GM19372 (cell line): Measurements from ENCODE around the gene AHNAK.
A peak's percentile ranks its signal among the peaks of the same experiment; 100 is the strongest.
"Not testable (repeated sequence)": the region's sequence is repeated elsewhere in the genome, so short reads cannot be mapped to it uniquely, and the experiment has no call there.

ENCODE experiments used
- ATAC-seq: cut with Tn5 transposase; IDR thresholded peaks from one replicate; pipeline ENCODE4 v1.9.1; 2021; ENCODE audit warnings: mild to moderate bottlenecking, low read depth, moderate library complexity; ENCODE audit not compliant: unreplicated experiment

AHNAK gene, protein sequence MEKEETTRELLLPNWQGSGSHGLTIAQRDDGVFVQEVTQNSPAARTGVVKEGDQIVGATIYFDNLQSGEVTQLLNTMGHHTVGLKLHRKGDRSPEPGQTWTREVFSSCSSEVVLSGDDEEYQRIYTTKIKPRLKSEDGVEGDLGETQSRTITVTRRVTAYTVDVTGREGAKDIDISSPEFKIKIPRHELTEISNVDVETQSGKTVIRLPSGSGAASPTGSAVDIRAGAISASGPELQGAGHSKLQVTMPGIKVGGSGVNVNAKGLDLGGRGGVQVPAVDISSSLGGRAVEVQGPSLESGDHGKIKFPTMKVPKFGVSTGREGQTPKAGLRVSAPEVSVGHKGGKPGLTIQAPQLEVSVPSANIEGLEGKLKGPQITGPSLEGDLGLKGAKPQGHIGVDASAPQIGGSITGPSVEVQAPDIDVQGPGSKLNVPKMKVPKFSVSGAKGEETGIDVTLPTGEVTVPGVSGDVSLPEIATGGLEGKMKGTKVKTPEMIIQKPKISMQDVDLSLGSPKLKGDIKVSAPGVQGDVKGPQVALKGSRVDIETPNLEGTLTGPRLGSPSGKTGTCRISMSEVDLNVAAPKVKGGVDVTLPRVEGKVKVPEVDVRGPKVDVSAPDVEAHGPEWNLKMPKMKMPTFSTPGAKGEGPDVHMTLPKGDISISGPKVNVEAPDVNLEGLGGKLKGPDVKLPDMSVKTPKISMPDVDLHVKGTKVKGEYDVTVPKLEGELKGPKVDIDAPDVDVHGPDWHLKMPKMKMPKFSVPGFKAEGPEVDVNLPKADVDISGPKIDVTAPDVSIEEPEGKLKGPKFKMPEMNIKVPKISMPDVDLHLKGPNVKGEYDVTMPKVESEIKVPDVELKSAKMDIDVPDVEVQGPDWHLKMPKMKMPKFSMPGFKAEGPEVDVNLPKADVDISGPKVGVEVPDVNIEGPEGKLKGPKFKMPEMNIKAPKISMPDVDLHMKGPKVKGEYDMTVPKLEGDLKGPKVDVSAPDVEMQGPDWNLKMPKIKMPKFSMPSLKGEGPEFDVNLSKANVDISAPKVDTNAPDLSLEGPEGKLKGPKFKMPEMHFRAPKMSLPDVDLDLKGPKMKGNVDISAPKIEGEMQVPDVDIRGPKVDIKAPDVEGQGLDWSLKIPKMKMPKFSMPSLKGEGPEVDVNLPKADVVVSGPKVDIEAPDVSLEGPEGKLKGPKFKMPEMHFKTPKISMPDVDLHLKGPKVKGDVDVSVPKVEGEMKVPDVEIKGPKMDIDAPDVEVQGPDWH (N-terminal part only)

DNA sequence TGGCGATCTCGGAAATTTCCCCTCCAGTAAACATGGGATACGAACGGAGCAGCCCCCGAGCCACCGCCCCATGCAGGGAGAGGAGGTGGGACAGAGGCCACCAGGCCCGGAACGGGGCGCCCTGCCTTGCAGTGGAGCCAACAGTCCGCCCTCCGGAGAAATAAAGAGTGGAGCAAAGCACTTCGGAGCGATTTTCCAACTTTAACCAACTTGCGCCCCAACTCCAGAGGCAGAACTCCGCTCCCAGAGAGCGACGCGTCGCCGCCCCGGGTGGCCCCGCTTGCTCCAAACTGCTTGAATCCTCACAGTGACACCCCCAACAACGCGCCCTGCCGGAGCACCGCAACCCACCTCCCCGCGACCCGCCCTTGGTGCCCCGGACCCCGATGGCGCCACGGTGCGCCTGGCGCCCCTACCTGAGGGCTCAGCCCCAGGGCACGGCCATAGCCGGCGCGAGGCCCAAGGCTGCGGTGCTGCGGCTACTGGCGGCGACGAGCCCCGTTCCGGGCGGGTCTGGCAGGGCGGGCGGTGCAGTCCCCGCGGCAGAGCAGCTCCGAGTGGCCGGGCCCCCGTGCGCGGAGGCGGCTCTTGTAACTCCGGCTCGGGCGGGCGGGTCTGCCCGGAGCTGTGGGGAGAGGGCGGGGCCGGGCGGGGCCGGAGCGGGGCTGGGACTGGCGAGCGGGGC is at the start of gene AHNAK:
TSS of gene AHNAK (minus strand) at position 563 of the 685 bp plus-strand sequence. CDS start 10,708 bp downstream, outside the sequence.
- ATAC-seq: no peak

DNA sequence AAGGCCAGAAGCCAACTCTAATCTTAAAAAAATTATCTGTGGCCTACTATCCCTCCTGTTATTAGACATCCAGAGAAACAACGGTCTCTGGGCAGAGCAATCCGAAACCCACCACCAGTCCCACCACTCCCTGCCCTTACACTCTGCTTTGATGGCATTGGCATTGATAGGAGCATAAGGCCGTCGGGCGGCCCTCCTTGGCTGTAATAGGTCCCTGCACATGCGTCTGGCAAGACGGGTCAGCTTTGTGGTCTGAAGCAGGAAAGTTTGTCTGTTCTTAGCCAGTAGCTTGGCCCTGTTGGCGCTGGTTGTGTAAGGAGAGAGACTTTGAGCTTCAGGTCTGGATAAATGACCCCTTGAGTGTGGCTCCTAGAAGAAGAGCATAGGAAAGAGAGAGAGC is 48.5 kb upstream of the AHNAK start:
- no peak for ATAC-seq

DNA sequence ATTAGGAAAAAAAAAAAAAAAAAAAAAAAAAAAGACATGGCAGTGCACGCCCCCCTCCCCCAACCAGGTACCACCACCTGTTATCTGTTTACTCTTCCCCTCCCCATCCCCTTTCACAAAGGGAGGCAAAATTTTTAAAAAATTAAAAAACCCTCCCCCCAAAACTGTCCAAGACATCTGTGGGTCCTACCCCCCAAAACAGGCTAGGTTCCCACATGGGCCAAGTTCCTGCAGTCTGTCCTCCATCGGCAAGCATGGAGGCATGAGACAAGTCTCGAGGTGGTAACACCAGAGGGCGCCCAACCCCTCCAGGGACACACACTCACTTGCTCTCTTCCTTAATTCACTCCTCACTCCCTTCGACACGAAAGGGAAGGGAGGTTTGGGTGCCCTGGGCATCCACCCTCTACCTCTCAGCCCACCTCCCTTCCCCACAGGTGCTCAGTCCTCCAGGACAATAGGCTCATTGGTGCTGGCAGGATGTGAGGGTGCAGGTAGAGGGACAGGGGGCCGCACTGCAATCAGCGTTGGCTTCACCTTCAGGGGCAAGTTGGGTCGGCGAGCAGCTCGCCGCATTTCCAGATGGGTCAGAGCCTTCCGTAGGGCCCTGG is 46.9 kb upstream of the AHNAK start:
- ATAC-seq: no peak

DNA sequence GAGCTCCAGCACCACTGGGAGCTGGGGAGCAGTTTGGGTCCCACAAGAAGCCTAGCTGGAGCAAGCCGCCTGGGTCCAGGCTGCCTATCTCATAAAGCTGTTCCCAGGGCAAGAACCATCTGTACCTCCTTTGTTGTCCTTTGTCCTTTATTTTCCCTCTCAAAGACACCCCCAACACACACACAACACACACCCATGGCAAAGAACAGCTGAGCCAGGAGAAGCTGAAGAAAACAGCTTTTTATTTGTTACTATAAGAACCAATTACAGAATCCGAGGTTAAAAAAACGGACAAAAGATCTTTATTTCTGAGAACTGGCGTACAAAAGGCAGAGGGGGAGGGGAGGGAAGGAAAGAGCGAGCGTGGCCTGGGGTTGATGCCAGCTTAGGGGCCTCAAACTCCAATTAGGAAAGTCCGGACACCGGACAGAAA is 46.4 kb upstream of the AHNAK start:
- no peak for ATAC-seq

DNA sequence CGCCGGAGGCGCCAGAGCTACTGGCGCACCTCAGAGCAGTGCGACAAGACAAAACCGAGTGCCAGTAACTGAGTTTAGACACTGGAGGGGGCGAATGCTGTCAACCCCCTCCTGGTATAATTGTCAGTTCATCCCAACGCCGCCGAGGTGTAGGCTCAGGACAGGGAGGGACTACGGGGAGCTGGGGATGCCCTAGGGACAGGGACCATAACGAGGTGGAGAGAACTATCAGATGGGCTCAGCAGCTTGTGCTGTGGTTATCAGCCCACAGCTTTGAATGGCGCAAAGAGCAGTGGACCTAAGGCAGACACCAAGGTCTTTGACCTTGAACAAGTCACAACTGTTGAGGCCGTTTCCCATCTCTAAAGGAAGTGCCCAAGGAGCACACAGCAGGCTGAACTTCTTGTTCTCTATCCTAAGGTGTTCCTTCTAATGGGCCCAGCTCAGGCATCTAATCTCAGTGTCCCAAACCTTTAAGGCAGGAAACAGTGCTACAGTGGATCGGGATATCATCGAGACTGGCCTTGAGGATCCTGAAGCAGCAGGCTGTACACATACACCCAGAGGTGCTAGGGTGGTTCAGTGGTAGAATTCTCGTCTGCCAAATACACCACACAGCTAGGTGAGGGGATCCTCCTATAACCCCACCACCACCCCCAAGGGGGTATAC is 45.7 kb upstream of the AHNAK start:
- ATAC-seq: peak; percentile 7

DNA sequence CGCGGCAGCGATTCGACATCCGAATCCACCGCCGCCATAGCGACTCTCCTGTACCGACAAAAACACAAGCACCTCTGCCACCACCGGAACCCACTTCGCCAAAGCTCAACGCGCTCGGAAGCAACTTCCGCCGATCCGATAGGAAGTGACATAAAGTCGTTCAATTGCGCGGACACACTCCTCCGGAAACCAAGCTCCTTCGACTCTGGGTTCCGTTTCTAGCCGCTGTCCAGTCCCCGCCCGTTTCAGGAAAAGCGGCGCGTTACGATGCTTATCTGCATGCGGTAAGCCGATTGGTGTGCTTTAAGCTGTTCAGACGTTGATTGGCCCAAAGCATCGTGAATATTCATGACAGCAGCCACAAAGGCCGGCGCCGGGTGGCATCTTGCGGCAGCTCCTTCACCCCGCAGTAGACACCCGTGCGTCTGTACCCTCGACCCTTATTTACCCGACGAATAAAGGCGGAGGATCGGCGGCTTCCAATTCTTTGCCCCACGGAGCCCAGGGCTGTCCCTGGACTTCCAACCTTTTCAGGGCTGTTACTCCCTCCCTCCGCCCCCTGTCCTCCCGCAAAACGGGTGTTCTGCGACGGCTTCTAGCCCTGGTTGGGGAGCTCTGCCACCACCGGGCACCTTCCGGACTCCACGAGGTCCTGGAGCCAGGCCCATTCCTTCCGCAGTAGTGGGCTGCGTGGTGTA is 45.0 kb upstream of the AHNAK start, which contains the start of gene TUT1:
TSS of gene TUT1 (minus strand) at position 76 of the 698 bp plus-strand sequence. CDS start at position 38, 38 bp downstream.
- peak; percentile 88 for ATAC-seq

DNA sequence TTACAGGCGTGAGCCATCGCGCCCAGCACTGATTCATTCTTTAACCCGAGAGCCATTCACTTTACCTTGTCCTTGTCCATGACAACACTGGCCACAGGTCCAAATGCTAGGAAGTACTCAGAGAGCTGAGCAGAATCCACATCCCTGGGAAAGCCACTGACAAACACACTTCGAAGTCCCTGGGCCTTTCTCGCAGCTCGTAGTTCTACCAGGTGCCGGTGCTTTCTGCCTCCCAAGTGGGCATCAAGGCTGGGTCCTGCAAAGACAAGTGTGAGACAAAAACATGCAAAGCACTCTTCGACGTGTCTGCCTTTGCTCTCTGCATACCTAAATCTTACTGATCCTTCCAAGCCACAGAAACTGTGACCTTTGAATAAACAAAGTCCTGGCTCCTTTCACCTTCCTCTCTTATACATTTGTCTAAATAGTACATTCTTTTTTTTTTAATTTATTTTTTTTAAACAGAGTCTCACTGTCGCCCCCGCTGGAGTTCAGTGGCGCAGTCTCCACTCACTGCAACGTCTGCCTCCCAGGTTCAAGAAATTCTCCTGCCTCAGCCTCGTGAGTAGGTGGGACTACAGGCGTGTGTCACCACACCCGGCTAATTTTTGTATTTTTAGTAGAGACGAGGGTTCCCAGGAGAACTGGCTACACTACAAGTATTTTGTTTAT is 42.5 kb upstream of the AHNAK start:
- no peak for ATAC-seq

DNA sequence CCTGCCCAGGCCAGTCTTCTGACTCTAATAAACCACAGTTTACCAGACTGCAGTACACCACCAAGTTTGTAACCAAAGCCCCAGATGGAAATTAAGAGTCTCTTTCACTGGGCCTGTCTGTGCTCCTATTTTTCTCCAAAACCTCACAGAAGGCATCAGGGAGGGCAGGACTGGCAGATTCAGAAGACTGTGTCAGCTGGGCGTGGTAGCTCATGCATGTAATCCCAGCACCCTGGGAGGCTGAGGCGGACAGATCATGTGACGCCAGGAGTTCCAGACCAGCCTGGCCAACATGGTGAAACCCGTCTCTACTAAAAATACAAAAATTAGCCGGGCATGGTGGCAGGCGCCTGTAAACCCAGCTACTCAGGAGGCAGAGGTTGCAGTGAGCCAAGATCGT is 38.8 kb upstream of the AHNAK start:
- not testable (repeated sequence) for ATAC-seq

DNA sequence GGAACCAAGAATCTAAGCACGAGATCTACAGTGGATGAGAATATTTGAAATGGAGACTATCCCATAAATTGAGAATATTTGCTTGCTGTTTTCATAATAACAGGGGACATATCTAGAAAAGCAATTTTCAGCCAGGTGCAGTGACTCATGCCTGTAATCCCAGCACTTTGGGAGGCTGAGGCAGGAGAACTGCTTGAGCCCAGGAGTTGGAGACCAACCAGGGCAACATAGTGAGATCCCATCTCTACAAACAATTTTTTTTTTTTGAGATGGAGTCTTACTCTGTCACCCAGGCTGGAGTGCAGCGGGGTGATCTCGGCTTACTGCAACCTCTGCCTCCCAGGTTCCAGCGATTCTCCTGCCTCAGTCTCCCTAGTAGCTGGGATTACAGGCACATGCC is 35.1 kb upstream of the AHNAK start:
- not testable (repeated sequence) for ATAC-seq

DNA sequence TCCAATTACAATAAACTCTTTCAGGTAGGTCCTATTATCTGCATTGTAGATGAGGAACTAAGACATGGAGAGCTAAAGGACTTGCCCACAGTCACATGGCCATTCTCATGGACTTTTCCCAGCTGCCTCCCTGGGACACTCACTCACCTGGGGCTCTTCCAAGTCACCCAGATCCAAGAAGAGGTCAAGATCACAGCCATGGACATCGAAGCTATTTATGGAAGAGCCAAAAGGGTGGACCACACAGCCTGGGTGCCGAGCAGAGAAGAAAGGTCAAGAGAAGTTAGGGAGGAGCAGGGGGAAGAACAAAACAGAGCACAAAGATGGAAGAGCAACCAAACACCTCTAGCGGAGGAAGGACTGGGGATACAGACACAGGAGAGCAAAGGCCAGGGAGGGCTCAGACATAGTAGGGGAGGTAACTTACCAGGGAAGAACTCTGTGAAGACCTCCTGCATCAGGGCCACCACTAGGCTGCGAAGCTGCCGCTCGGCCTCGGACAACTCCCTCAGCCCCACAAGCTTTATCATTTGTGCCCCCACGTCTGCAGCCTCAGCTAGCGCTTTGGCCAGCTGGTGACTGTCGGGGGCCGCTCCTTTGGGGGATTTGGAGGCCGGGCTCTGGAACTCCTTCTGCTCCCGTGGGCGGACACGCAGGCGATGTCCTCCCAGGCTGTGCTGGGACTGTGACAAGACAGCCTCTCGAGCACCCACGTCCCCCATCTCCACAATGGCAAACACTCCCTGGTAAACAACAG is 34.5 kb upstream of the AHNAK start:
- ATAC-seq: no peak

DNA sequence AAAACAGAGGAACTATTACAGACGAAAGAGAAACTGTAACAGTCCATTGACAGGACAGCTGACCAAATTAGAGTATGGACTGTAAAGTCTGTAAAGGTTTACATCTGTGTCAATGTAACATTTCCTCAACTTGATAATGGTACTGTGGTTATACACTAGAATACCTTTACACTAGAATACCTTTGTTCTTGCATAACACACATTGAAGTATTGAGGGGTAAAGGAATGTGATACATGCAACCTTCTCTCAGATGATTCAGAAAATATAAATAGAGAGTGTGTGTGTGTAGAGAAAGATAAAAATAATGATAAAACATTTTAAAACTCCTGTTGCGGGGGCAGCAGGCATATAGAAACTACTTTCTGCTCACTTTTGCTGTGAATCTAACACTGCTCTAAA is 32.6 kb upstream of the AHNAK start:
- no peak for ATAC-seq

DNA sequence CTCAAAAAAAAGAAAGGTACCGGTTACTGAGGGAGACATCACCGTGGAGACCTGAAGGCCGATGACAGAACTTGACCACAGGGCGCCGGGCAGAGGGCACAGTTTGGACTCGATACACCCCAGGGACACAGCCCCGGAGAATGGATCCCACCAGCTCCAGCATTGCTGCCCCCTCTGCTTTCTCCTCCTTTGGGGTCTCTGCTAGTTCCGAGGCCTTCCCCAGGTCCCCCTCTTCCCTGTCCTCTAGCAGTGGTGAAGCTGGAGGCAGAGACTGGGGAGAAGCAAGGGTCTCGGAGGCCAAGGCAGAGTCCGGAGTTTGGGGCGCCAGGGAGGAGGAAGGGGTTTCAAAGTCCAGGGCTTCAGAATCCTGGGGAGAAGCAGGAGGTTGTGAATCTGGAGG is 31.9 kb upstream of the AHNAK start:
- no peak for ATAC-seq

DNA sequence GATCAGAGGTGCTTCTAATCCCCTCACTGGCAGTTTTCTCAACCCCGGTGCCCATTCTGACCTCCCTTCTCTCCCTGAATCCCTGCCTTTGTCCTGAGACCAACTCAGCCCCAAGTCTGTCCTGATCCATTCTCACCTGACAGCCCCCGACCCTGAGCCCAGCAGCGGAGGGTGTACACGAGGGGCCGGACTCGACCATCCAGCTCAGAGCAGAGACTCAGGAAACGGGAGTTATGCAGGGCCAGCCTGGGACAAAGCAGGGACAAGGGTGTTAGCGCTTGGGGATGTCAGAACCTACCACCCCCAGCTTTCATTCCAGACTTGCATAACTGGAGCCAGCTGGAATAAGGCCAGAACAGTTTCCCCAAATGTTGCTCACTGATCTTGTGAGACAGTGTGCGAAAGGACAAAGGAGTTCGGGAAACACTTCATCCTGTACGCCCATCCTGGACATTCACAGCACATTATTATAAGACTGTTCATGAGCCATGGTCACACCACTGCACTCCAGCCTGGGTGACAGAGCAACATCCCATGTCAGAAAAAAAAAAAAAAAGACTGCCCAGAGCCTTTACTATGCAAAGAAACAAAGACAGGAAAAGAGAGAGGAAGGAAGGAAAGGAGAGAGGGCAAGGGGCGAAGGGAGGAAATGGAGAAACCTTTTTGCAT is 30.6 kb upstream of the AHNAK start:
- ATAC-seq: no peak

DNA sequence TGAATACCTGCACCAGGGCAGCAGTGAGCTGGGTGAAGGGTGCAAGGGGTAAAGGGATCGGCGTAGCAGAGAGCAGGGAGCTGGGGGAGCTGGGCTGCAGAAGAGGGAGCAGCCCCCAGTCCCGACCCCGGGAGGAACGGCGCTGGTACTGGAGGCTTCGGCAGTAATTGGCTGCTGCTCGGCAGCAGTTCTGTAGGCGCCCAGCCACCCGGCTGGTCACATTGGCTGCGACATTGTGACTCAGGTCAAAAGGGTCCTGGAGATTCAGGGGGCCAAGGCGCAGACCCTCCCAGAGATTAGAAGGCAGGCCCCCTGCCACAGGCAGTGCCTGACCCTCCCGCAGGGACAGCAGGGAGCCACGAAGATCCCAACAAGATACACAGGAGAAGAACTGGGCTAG is 29.2 kb upstream of the AHNAK start:
- no peak for ATAC-seq

DNA sequence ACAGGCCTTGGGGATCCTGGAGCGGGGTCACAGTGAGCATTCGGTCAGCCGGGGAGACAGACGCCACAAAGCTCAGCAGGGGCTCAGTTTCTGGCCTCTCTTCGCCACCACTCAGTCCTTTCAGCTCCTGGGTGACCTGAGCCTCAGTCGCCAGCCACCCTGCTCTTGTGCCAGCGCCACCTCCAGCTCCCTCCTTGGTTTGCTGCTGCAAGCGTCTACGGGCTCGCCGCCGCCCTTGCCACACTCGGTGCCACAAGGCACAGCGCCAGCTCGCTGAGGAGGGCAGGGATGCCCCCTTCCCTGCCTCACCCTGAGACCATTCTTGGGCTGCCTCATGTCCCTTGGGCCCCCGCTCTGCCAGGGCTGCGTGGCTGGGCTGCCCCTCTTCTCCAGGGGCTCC is 28.6 kb upstream of the AHNAK start:
- ATAC-seq: no peak

DNA sequence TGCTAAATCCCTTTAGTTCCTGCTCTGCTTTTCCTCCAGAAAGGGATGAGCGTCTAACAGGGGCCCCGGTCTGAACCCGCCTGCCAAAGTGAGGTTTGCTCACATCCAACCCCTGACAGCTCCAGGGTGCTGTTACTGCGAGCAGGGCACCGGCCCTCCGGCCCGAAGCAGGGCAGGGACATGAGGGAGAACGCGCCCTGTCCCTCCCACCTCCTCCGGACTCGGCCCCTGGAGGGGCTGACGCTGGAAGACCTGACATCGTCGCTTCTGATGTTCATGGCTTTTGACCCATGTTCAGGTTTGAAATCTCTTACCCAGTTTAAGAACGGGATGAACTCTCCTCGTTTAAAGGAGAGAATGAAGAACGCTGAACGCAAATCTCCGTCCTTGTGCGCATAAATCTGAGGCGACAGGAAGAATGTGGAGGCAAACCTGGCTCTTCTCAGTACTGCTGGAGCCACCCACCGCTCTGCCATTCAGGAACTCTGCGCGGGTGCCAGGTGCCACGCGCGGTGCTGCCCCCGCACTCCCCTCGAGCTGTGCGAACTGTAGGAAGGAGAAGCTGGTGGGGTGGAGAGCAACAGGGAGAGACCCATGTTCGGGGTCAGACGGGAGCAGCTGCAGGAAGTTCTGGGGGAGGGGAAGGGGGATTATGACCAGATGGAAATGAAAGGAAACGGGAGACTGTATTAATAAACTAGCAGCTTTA is 27.9 kb upstream of the AHNAK start:
- ATAC-seq: no peak
